ENCODE data around the gene CTRL.
"Not testable (repeated sequence)": the region's sequence is repeated elsewhere in the genome, so short reads cannot be mapped to it uniquely, and the experiment has no call there.

CTRL gene

DNA sequence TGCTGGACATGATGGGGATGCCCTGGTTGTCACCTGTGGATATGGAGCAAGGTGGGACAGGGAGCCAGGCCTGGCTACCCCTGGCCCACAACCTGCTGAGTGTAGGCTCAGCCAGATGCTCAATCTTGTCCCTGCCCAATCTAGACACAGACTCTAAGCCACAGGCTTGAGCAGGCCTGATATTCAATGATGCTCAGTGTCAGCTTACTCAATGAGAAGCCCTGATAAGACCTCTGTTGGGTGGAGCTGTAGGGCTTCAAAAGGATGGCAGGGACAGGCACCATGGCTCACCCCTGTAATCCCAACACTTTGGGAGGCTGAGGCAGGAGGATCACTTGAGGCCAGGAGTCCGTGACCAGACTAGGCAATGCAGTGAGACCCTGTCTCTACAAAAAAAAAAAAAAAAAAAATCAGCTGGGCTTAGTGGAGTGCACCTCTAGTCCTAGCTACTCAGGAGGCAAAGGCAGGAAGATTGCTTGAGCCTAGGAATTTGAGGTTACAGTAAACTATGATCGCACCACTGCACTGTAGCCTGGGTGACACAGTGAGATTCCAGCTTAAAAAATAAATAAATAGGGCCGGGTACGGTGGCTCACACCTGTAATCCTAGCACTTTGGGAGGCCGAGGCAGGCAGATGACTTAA, 8.9 kb upstream of the CTRL start:
- DNase-seq: no peak

DNA sequence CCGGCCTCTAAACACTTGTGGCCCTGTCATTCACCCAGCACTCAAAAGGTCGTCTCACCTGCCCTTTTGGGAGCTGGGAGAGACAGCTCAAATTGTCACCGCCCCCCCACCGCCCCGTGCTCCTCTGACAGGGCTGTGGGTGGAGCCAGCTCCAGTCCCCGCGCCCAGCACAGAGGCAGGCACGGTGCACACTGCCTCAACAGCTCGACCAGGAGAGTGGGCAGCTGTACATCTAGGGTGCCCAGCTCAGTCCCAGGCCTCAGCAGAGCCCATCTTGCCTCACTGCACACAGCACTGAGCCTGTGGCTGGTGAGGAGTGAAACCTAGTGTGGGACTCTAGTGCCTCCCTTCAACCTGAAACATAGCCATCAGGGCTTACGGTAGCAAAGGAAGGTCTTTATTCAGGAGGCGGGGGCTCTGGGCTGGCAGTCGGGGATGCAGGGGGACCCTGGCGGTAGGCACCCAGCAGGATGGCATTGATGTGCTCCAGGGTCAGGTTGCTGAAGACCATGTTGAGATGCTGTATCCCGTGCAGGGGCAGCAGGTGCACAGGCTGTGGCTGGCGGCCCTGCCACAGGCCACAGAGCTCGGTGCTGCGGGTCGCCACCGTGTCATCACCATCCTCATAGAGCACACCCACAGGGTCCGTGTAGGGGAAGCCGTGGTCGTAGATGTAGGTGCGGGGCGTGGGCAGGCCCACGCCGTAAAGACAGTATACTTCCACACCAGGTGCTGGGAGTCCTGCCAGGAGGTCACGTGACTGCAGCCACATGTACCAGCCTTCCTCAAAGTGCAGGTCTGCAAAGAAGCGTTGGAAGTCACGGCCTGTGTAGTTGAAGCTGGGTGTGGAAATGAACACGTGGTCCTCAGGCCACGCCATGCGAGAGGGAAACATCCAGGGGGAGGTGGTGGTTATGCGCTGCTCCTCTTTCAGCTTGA, 8.1 kb upstream of the CTRL start:
- DNase-seq: no peak

DNA sequence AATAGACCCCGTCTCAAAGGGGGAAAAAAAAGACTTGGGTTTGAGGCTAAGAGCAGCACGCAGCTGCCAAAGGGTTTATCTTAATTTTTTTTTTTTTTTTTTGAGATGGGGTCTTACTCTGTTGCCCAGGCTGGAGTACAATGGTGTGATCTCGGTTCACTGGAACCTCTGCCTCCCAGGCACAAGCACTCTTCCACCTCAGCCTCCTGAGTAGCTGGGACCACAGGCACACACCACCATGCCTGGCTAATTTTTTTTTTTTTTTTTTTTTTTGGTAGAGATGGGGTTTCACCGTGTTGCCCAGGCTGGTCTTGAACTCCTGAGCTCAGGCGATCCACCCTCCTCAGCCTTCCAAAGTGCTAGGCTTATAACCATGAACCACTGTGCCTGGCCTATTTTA, 6.1 kb upstream of the CTRL start:
- DNase-seq: not testable (repeated sequence)

DNA sequence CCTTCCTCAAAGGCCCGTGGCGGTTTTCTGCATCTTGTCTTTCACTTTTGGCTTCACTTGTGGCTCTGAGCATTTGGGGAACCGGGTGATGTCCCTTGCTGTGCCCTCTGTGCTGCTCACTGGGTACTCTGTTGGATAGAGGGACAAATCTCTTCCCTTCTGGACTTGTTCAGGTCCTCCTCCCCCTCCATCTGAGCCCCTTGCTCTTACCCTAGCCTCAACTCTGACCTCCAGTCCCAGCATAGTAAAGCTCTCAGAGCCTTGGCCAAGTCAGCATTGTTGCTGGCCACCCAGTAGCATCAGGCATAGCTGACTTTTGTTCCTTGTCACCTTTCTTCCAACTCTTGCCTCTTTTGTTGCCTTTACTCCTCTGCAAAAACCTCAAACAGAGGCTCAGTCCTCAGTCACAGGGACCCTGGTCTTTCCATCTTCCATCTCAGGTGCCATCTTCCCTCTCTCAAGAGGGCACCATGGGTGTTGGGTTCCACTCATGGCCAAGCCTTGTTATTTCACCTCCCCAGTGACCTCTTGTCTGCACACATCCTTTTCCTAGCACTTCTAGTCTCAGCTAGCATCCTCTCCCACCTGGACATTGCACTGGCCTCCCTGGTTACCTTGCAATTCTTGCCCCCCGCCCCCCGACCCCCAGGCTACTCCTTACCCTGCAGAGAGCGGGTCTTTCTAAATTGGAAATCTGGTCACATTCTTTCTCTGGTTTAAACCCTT, 5.4 kb upstream of the CTRL start:
- no peak for DNase-seq

DNA sequence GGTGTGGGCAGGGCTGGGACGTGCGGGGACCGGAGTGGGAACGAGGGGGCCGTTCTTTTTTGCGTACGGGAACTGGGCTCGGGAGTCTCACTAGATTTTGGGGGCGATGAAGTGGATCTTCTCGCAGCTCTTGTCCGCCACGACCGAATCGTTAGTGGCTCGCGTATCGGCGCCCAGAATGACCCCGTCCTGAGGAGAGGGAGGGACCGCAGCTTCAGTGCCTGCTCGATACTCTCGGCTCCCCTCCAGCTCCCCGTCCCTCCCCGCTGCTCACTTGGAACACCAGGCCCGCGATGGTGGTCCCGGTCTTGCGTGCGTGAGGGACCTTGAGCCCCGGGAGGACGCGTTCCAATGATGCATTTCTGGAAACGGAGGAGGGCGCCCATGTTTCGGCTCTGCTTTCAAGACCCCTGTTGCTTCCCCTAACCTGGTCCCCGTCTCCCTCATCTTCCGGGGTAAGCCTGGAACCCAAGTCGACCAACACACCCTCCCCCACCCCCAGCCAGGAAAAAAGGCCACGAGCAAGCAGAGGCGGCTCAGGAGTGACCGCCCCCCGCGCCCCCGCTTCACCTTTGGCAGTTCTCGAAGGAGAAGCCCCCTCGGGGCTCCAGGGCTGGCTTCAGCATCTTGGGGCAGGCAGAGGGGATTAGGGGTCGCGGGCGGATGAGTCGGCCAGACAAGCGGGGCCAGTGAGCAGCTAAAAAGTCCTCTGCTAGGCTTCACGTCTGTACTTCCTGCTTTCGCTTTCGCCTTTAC, 4.6 kb upstream of the CTRL start, which contains the start of gene PSMB10:
Gene PSMB10, minus strand, starts transcription at position 727 of the 756 bp plus-strand sequence. Its CDS starts 101 bp downstream, at position 626.
- DNase-seq: peak; percentile 6

DNA sequence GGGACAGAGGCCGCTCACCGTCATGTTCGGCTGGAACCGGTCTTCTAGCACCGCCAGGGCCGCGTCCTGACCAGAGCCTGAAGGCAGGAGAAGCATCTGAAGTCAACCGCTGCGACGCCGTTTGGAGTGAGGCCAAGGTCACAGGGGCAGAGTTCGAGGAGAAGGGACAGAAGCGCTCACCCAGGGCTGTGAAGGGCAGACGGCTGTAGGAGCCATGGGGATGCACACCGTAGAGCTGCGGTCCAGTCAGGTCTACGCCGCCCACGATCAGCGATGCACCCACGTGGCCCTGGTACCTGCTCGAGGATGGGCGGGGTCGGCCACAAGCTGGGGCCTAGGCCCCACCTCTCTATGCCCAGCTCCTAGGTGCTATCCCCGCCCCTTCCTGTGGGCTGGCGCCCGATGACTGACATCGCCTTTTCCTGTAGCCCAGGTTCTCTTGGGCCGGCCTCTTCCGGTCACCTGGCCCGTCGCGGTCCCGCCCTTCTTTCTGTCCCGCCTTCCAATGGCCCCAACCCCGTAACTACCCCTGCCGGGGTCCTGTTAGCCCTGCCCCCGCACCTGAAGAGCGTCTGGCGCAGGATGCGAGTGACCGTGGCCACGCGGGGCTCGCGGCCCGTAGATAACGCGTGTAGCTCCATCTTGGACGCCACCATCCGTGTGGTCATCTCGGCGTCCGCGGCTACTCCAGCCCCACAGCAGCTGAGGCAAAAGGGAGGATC, 3.9 kb upstream of the CTRL start:
- peak; percentile 88 for DNase-seq

DNA sequence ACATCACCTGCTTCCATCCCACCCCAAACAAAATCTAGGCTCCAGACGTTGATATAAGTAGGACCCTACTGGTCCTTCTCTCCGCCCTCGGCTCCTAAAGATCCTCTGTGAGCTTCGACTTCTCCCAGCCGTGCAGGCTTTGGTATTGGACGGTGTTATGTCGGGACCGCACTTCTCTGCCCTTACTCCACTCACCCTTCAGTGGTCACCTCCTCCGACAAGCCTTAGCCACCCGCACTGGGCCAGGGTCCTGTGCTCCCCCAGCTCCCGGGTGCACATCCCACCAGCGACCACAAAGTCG, 3.4 kb upstream of the CTRL start:
- DNase-seq: no peak

DNA sequence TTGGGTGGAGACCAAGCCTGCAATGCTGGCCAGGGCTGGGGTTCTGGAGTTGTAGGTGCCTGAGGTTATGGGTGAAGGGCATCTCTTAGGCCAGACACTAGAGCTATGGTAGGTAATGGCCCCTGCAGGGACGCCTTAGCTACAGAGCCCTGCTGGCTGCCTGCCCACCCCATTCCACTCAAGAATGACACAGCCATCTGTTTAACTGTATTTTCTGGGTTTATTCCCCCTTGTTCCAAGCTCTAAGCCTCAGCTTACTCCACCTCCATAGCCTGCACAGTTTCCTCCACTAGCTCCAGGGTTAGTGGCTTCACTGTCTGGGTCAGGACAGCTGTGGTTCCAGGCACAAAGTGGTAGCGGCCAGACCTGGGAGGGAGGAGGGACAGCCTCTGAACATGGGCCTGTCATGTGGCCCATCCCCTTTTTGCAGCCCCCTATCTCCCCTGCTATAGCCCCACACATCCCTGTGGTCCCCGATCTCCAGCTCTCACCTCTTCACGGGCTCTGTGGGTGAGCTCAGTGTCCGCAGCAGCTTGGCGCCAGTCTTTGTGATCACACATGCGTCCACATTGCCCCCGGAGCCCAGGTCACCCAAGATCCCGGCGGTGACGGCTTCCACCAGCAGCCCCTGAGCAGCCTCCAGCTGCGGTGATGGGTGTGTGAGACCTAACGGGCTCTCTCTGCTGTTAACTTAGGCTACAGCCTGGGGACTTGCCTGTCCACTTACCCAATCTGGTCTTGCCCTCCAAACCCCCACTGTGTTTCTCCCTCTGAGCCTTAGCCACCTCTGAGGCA, 2.8 kb upstream of the CTRL start:
- DNase-seq: no peak

DNA sequence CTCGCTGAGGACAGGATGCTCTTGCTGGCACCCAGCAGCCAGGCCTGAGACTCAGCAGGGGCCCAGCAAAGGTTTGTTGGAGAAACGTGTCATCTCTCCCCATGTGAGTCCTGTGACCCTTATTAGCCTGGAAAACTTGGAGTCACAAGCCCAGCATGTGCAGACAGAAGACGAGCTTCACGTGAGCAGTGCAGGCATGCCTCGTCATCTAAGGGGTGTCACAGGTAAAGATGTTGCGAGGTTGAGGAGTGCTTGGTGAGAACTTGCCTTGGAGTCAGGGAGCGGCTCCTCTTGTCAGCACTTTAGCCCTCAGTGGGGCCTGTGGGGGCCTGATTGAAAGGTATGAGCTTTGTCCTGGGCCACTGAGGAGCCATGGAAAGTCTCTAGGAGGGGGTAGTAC, 2.1 kb upstream of the CTRL start:
- DNase-seq: no peak

DNA sequence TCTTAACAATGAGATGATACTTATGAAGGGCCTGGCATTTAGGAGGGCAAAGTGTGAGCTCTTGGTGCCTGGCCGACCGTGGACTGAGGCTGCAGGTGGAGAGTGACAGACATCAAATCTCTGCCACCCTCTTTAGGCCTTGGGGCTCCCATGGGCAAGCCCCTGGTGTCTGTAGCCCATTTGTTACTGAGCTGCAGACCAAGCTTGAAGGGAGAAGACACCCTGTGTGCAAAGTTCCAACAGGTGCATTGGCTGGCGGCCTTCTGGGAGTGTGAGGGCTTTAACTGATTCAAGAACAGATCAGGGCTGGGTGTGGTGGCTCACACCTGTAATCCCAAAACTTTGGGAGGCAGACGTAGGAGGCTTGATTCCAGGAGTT, 789 bp upstream of the CTRL start:
- no peak for DNase-seq

DNA sequence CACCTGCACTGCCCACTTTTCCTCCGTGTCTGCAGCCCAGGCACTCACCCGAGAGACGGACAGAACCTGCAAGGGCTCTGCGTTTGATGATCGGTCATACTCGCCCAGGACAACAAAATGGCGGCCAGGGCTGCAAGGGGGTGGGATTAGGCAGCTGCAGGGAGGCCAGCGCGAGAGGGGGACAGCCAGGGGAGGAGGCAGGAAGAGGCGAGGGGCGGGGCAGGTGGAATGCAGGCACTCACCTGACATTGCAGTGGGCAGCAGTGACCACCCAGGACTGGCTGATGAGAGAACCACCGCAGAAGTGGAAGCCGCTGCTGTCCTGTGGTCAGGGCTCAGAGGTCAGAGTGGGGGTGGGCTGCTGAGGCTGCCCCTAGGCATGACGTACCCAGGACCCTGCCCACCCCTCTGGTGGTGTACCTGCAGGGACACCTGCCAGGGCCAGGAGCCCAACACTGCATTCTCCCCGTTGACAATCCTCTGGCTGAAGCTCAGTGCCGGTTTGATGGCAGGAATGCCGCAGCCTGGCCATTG, 917 bp downstream of the CTRL start:
- DNase-seq: no peak

DNA sequence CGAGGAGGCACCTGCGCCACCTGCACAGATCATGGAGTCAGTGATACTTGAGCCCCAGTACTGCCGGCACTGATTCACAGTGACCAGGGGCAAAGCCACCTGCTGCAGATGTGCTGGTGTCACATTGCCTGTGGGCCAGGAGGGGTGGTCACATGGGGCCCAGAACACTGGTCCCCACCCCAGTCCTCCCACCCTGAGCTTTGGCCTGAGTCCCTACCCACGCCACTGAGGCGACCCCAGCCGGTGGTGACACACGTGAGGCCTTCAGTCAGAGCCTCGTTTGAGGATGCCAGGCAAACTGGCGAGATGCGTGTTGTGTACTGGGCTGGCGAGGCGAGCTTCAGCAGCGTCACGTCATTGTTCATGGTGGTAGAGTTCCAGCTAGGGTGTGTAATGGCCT, 1.5 kb downstream of the CTRL start:
- no peak for DNase-seq

DNA sequence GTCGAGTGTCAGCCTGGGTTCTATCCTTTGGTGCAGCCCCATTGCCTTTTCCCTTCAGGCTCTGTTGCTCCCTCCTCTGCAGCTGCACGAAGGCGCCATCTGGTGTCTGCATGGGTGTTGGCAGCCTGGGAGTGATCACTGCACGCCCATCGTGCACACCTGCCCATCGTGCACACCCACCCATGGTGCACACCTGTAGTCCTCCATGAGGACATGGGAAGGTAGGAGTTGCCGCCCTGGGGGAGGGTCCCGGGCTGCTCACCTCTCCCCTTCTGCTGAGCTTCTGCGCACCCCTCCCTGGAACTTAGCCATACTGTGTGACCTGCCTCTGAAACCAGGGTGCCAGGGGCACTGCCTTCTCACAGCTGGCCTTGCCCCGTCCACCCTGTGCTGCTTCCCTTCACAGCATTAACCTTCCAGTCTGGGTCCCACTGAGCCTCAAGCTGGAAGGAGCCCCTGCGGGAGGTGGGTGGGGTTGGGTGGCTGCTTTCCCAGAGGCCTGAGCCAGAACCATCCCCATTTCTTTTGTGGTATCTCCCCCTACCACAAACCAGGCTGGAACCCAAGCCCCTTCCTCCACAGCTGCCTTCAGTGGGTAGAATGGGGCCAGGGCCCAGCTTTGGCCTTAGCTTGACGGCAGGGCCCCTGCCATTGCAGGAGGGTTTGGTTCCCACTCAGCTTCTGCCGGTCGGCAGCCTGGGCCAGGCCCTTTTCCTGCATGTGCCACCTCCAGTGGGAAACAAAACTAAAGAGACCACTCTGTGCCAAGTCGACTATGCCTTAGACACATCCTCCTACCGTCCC, 2.9 kb downstream of the CTRL start:
- DNase-seq: peak; percentile 46

DNA sequence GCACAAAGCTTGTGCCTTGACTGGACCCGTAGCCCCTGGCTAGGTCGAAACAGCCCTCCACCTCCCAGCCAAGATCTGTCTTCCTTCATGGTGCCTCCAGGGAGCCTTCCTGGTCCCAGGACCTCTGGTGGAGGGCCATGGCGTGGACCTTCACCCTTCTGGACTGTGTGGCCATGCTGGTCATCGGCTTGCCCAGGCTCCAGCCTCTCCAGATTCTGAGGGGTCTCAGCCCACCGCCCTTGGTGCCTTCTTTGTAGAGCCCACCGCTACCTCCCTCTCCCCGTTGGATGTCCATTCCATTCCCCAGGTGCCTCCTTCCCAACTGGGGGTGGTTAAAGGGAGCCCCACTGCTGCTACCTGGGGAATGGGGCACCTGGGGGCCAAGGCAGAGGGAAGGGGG, 3.5 kb downstream of the CTRL start:
- DNase-seq: no peak

DNA sequence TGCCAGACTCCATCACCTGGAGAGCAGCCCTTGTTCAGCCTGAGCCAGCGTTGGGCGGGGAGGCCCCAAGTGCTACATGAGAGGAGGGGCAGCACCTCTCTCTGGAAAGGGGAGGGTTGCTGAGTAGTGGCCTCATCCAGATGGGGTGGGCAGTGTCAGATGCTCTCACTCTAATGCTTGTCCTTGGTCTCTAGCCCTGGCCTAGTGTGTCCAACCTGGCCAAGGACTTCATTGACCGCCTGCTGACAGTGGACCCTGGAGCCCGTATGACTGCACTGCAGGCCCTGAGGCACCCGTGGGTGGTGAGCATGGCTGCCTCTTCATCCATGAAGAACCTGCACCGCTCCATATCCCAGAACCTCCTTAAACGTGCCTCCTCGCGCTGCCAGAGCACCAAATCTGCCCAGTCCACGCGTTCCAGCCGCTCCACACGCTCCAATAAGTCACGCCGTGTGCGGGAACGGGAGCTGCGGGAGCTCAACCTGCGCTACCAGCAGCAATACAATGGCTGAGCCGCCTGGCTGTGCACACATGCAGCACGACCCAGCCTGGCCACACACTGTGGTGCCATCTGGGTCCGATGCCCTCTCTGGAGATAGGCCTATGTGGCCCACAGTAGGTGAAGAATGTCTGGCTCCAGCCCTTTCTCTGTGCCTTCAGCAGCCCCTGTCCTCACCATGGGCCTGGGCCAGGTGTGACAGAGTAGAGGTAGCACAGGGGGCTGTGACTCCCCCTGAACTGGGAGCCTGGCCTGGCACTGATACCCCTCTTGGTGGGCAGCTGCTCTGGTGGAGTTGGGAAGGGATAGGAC, 4.3 kb downstream of the CTRL start:
- no peak for DNase-seq

DNA sequence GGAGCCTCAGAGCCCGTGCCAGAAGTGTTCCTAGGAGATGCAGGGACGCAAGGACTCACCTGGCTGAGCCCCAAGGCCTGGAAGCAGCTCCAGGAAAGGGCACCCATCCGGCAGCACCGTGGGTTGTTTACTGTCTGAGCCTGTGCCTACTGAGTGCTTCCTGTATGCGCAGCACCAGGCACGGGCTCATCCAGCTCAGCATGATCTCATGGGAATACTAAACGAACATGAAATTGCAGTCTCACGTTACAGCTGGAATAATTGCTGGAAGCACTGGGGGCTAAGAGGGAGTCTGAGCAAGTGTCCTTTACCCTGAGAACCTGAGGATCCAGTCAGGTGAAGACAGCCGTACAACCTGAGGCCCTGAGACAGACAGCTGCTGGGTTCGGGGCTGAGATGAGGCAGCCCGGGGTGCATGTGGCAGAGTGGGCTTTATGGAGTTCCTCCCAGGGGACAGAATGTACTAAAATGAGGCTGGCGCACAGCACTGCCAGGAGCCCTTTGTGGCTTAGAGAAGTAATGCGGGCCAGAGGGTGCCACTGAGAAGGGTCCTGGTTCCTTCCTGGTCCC, 5.4 kb downstream of the CTRL start:
- peak; percentile 65 for DNase-seq

DNA sequence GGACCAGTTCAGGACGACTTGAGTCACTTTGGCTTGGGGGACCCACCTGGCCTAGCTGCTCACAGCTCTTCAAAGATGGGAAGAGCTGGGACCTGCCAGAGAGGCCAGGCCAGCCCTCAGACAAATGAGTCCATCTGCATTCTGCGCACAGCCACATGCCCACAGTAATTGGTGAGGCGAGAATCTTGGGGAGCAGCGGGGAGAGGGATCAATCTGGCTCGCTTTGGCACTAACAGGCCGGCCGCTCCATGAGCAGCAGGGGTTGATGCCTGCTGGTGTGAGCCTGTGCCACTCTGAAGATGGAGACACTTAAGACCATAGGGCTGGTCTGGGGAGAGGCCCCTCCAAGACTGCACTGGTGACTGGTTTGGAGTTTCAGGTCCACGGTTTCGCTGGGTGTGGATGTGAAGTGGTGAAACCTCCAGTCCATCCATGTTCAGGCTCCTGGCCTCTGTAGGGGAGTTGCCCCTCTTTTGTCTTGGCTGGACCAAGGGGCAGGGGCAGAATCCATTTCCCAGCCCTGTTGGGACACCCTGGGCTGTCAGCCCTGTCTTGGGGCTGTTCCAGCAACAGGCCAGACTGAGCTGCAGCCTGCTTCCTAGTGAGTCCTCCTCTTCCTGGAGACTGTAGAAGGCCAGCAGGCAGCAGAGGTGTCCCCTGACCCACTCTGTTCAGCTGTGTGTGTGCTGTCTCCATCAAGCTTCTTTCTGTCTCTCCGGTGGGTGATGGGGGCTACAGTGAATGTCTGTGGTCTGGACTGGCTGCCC, 7.3 kb downstream of the CTRL start:
- no peak for DNase-seq

DNA sequence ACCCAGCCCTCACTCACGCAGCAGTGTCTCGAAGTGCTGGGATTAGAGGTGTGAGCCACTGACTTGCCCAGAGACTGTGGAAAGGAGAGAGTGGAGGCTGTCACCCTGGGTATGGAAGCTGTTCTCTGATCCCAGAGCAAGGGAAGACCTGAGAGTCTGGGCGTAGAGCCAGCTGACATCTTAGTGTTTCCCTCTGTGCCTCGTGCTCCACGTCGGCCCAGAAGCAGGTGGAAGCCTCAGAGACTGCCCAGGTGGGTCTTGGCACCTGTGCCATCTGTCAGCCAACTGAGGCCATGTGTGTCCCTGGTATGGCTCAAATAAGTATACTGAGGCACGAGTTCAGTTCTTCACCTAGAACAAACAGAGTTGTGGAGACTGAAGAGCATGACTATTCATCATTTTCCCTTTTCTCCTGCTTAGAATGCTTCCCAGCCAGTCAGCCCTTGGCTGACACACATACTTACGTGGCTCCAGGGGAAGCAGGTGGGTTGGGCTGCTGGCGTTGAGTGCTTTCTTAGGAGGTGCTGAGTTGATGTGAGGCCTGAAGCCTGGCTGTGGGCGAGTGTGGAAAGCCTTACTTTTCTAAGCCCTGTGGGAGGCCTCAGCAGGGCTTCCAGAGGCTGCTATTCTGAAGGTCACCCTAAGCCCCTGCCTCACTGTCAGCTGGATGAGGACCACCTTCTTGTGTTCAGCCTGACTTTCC, 8.1 kb downstream of the CTRL start:
- peak; percentile 78 for DNase-seq
